H54 (cell line): Measurements from ENCODE around the gene GABRG3.

Source experiments
- DNase-seq: peaks from one replicate; pipeline ENCODE4 v3.0.0; 2011; ENCODE audit warnings: low spot score, mixed read lengths; ENCODE audit not compliant: insufficient read length
- FAIRE-seq: peaks from 3 replicates; lab custom pipeline; 2011; peaks lifted over from hg19 to GRCh38; lab: Jason Lieb, UNC
- POLR2A ChIP-seq: IDR thresholded peaks from 2 replicates; pipeline ENCODE4 v1.6.1; 2011; ENCODE audit warnings: low read depth, mild to moderate bottlenecking, low read length

GABRG3 gene

GRCh38 chr15:27250223-27250622, 279.2 kb downstream of the GABRG3 start:
- DNase-seq (no peak), FAIRE-seq (no peak)
- no peak for TF ChIP-seq POLR2A

GRCh38 chr15:27254055-27254454, 283.1 kb downstream of the GABRG3 start:
- TF ChIP-seq POLR2A, result no peak
- DNase-seq, result no peak
- FAIRE-seq, result no peak

GRCh38 chr15:27254801-27255200, 283.8 kb downstream of the GABRG3 start:
- DNase-seq, result no peak

GRCh38 chr15:27256446-27256845, 285.5 kb downstream of the GABRG3 start:
- TF ChIP-seq POLR2A, result no peak
- DNase-seq (no peak), FAIRE-seq (no peak)

More at GRCh38 chr15:27254801-27255200, 283.8 kb downstream of the GABRG3 start:
- no peak for FAIRE-seq
- no peak for TF ChIP-seq POLR2A

- DNase-seq (no peak), FAIRE-seq (no peak)
- no peak for TF ChIP-seq POLR2A
These were observed 287.3 kb downstream of the GABRG3 start for GRCh38 chr15:27258287-27258686.

GRCh38 chr15:27260523-27260922, 289.5 kb downstream of the GABRG3 start:
- no peak for TF ChIP-seq POLR2A
- no peak for DNase-seq
- no peak for FAIRE-seq

- no peak for FAIRE-seq
These were observed 297.9 kb downstream of the GABRG3 start for GRCh38 chr15:27268923-27269322.

GRCh38 chr15:27271258-27271657, 300.3 kb downstream of the GABRG3 start:
- FAIRE-seq, result no peak
- TF ChIP-seq POLR2A, result no peak
- DNase-seq, result no peak

More at GRCh38 chr15:27268923-27269322, 297.9 kb downstream of the GABRG3 start:
- no peak for DNase-seq
- no peak for TF ChIP-seq POLR2A

- no peak for FAIRE-seq
- no peak for DNase-seq
- TF ChIP-seq POLR2A, result no peak
These were observed 301.4 kb downstream of the GABRG3 start for GRCh38 chr15:27272427-27272826.

GRCh38 chr15:27273506-27273905, 302.5 kb downstream of the GABRG3 start:
- DNase-seq (no peak), FAIRE-seq (no peak)
- TF ChIP-seq POLR2A, result no peak

GRCh38 chr15:27278761-27279160, 307.8 kb downstream of the GABRG3 start:
- FAIRE-seq (no peak), DNase-seq (no peak)
- no peak for TF ChIP-seq POLR2A

- TF ChIP-seq POLR2A, result no peak
- FAIRE-seq (no peak), DNase-seq (no peak)
These were observed 321.7 kb downstream of the GABRG3 start for GRCh38 chr15:27292641-27293040.

- FAIRE-seq, result no peak
- no peak for DNase-seq
- TF ChIP-seq POLR2A, result no peak
These were observed 322.6 kb downstream of the GABRG3 start for GRCh38 chr15:27293607-27294006.

GRCh38 chr15:27317736-27318135, 346.8 kb downstream of the GABRG3 start:
- FAIRE-seq (no peak), DNase-seq (no peak)
- TF ChIP-seq POLR2A, result no peak

GRCh38 chr15:27323801-27324200, 352.8 kb downstream of the GABRG3 start:
- FAIRE-seq (no peak), DNase-seq (no peak)
- TF ChIP-seq POLR2A, result no peak
